ENCODE data around the gene DNAJC4. TPM values are rescaled to one million over a fixed set of nuclear protein-coding genes. Genes with fewer than 3 reads are reported as not detected.

DNAJC4 gene
- total RNA-seq, 1 experiment from 2014 or later, result 19.5 TPM

DNA sequence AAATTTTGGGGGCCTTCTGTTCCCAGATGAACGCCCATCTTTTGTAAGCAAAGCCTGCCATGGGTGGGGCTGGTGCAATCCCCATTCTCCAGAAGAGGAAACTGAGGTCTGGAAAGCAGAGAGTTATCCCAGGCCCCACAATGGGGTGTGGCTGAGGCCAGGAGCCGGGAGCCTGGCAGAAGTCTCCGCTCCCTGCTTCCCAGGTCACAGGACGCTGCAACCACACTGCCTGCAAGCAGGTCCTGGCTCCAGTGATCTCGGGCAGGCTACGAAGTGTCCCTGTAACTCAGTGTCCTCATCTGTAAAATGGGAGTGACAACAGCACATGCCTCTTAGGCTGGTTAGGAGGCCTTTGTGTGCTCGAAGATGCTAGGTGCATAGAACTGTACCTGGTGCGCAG is 22.7 kb downstream of the DNAJC4 start:
- no peak overlapping the region for H3K27ac Mint-ChIP-seq (ENCODE audit: low read depth, unreplicated experiment)
- no peaks in the 10 kb centered on the region for H3K27me3 Mint-ChIP-seq (ENCODE audit: insufficient read depth, unreplicated experiment)
- BruUV-seq (replicated peaks), result no TSS peak

DNA sequence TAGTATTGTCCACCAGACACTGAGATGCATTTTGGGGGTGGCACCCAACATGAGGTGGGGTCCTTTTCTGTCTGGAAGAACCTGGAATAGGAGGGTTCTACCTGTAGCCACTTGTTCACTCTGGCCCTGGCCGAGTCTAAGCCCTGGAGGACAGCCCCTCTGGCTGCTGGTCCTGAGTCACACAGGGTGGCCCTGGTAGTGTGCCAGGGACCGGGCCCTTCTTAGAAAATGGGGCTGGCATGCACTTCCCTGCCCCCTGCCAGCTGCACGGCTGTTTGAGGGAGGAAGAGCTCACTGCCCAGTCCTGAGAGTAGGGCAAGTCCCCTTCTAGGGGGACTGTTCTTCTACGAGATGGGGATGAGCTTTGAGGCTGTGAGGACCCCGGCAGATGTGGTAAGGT is 23.1 kb downstream of the DNAJC4 start:
- peaks cover 6% of the 10 kb centered on the region for H3K4me1 Mint-ChIP-seq (ENCODE audit: insufficient read depth, unreplicated experiment)
- peaks cover 9% of the 10 kb centered on the region for H3K36me3 Mint-ChIP-seq (ENCODE audit: insufficient read depth, unreplicated experiment)
- no peaks in the 10 kb centered on the region for H3K9me3 Mint-ChIP-seq (ENCODE audit: unreplicated experiment)
- ChIA-PET CTCF (interaction anchor here (0.8 to 2.5 kb wide), 5 partner anchors 11 to 50 kb away, joined by 3 to 7 read pairs (median 4); no protein-coding TSS in a partner anchor), POLR2A (interaction anchor here (0.7 to 1.3 kb wide), 2 partner anchors 16 to 43 kb away, joined by 3 read pairs; no protein-coding TSS in a partner anchor)
- H3K4me3 Mint-ChIP-seq (ENCODE audit: unreplicated experiment), result no peak overlapping the region
- BruUV-seq (replicated peaks), result no TSS peak
- intact Hi-C loops (cut with micrococcal nuclease), result loop anchor here (2.0 to 5.0 kb wide), 4 partner anchors 34 to 104 kb away; partner anchors contain the start of genes CATSPERZ, GPR137 and RPS6KA4
- no peaks in the 10 kb centered on the region for H3K27me3 Mint-ChIP-seq (ENCODE audit: insufficient read depth, unreplicated experiment)
- H3K27ac Mint-ChIP-seq (ENCODE audit: low read depth, unreplicated experiment), result no peak overlapping the region
- DNase-seq (ENCODE audit: unreplicated experiment), result no peak
- TF ChIP-seq, protein P1, sequence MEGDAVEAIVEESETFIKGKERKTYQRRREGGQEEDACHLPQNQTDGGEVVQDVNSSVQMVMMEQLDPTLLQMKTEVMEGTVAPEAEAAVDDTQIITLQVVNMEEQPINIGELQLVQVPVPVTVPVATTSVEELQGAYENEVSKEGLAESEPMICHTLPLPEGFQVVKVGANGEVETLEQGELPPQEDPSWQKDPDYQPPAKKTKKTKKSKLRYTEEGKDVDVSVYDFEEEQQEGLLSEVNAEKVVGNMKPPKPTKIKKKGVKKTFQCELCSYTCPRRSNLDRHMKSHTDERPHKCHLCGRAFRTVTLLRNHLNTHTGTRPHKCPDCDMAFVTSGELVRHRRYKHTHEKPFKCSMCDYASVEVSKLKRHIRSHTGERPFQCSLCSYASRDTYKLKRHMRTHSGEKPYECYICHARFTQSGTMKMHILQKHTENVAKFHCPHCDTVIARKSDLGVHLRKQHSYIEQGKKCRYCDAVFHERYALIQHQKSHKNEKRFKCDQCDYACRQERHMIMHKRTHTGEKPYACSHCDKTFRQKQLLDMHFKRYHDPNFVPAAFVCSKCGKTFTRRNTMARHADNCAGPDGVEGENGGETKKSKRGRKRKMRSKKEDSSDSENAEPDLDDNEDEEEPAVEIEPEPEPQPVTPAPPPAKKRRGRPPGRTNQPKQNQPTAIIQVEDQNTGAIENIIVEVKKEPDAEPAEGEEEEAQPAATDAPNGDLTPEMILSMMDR (IDR thresholded peaks at IDR 0.05; ENCODE audit: unreplicated experiment), result no peak

More for the DNA sequence above, 22.7 kb downstream of the DNAJC4 start:
- TF ChIP-seq, protein P1 (IDR thresholded peaks at IDR 0.05; ENCODE audit: unreplicated experiment), result no peak
- POLR2A ChIA-PET, result interaction anchor here (0.8 to 2.5 kb wide), 5 partner anchors 14 to 52 kb away, joined by 5 to 53 read pairs (median 8); partner anchors contain the start of genes BAD, ESRRA and GPR137
- Mint-ChIP-seq H3K4me1 (ENCODE audit: insufficient read depth, unreplicated experiment) (peaks cover 6% of the 10 kb centered on the region), H3K4me3 (ENCODE audit: unreplicated experiment) (no peak overlapping the region), H3K36me3 (ENCODE audit: insufficient read depth, unreplicated experiment) (peaks cover 5% of the 10 kb centered on the region), H3K9me3 (ENCODE audit: unreplicated experiment) (no peaks in the 10 kb centered on the region)
- CTCF ChIA-PET, result interaction anchor here (0.6 to 4.5 kb wide), 4 partner anchors 12 to 99 kb away, joined by 3 to 65 read pairs (median 20); partner anchors contain the start of gene CATSPERZ
- no peak for DNase-seq (ENCODE audit: unreplicated experiment)
- intact Hi-C loops (cut with micrococcal nuclease), result loop anchor here (2.0 to 5.0 kb wide), 4 partner anchors 34 to 104 kb away; partner anchors contain the start of genes CATSPERZ, GPR137 and RPS6KA4

DNA sequence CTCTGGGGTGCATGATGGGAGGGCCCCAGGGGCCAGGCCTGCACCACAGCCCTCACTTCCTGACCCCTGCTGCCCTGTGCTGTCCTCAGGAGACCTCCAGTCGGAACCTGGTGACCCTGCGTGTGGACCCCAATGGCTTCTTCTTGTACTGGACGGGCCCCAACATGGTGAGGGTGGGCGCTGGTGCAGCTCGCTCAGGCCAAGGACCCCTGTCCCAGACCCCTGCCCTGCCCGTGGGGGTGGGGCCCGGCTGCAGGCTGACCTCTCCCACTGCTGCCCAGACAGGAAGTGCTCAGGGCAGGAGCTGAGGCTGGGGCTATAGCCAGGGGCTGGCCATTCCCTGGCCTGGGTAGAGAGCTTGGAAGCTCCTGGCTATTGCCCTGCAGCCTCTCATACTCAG is 24.0 kb downstream of the DNAJC4 start:
- no peak overlapping the region for H3K27ac Mint-ChIP-seq (ENCODE audit: low read depth, unreplicated experiment)
- H3K4me3 Mint-ChIP-seq (ENCODE audit: unreplicated experiment), result no peak overlapping the region
- BruUV-seq (replicated peaks), result no TSS peak
- intact Hi-C loops (cut with micrococcal nuclease), result loop anchor here (5.0 kb wide), 3 partner anchors 33 to 103 kb away; partner anchors contain the start of genes GPR137 and RPS6KA4
- POLR2A ChIA-PET, result interaction anchor here (0.7 to 1.3 kb wide), 2 partner anchors 15 to 42 kb away, joined by 3 read pairs; no protein-coding TSS in a partner anchor
- TF ChIP-seq, protein P1 (IDR thresholded peaks at IDR 0.05; ENCODE audit: unreplicated experiment), result no peak
- CTCF ChIA-PET, result interaction anchor here (0.6 to 2.5 kb wide), 6 partner anchors 10 to 50 kb away, joined by 3 to 7 read pairs (median 4); no protein-coding TSS in a partner anchor
- no peak for DNase-seq (ENCODE audit: unreplicated experiment)
- no peaks in the 10 kb centered on the region for H3K9me3 Mint-ChIP-seq (ENCODE audit: unreplicated experiment)
- H3K36me3 Mint-ChIP-seq (ENCODE audit: insufficient read depth, unreplicated experiment), result peaks cover 15% of the 10 kb centered on the region
- no peaks in the 10 kb centered on the region for H3K27me3 Mint-ChIP-seq (ENCODE audit: insufficient read depth, unreplicated experiment)
- peaks cover 6% of the 10 kb centered on the region for H3K4me1 Mint-ChIP-seq (ENCODE audit: insufficient read depth, unreplicated experiment)
